ENCODE measurements around the gene ST6GALNAC4.

The ST6GALNAC4 gene

DNA sequence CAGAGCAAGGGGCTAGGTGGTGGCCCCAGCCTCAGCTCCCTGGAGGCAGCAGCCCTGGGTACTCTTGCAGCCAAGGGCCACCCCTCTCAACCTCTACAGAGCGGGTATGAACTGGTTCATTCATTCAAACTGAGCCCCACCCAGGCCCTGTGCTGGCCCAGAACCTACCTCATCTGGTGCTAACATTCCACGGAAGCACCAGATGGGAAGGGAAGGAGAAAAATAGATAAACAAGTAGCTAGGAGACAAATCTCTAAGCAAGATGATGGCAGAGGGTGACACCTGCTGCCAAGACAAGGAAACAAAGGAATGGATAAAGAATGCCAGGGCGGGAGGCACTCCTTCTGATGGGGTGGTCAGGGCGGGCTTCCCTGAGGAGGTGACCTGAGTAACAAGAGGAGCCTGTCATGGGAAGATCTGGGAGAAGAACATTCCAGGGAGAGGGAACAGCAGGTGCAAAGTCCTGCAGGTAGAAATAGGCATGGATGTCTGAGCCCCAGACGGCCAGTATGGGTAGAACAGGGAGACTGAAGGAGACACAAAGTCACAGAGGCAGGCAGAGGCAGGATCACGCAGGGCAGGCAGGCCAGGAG, 6.1 kb downstream of the ST6GALNAC4 start:
- peak; percentile 58 for DNase-seq

DNA sequence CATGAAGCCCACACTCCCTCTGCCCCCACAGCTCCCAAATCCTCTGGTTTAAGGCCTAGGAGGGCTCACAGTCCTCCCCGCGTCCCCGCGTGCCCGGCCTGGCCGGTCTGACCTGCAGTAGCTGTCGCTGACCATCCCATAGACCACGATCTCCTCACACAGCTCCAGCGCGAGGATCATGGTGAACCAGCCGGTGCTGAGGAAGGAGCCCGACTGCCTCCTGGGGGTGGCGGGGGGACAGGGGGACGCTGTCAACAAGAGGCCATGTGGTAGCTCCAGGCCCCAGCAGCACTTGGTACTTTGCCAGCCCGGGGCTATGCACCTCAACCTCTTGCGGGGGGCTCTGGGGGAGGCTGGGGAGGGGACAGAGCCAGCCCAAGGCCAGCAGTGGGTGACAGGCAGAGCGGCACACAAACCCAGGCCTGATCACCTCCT, 7.0 kb downstream of the ST6GALNAC4 start:
- DNase-seq: no peak

DNA sequence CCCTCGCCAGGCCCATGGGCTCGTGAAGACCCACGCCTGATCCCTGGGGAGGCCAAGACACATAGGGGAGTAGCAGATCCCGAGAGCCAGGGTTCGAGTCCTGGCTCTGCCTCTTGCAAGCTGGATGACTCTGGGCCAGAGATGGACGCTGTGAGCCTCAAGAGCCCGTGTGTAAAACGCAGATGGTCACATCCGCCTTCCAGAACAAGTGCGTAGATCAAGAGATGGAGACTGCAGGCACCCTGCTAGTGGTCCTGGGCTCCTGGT, 8.2 kb downstream of the ST6GALNAC4 start:
- DNase-seq: no peak

DNA sequence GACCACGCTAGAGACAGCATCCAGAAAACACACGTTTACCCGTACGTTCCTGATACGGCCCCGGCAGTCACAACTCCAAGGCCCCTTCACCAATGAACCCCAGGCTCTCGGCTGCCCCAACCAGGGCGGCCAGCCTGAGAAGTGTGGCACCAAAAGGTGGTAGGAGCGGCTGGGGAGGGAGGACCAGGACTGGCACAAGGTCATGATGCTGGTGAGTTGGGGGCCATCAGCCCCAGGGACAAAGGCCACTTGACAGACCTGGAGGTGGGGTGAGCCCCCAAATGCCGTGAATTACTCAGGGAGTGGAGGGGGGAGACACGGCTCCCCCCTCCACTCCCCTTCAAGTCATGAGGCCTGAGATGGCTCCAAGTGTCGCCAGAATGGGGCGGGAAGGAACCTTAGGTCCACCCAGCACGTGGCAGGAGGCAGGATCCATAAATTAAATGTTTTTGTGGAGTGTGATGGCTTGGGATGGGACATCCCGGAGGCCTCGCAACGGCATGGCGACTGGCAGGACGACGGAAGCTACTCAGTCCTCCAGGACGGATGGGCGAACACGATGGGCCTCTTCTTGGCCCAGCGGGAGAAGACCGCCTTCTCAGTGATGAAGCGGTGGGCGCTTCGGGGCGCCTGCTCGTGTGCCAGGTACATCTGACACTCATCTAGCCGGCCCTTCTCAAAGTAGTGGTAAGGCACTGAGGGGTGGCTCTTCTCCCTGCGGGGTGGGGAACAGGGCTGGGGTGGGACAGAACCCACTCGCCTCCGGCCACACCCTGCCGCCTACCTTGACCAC, 8.8 kb downstream of the ST6GALNAC4 start:
- no peak for DNase-seq

DNA sequence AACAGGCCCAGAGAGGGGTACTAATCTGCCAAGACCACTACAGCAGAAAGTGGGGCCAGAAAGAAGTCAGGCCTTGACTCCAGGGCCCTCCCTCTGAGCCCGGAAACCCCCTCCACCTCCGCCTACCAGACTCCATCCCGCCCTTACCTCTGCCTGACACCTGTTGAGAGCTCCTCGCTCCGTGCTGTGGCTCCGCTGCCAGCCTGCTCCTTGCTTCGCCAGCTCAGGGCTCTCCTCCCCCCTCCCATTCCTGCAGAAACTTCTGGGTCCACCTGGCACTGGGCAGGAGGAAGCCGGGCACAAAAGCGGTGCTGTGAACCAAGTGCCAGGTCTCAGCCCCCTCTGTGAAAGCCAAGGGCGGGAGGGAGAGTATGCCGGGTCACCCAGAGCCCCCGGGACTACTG, 11.1 kb downstream of the ST6GALNAC4 start:
- DNase-seq: no peak

DNA sequence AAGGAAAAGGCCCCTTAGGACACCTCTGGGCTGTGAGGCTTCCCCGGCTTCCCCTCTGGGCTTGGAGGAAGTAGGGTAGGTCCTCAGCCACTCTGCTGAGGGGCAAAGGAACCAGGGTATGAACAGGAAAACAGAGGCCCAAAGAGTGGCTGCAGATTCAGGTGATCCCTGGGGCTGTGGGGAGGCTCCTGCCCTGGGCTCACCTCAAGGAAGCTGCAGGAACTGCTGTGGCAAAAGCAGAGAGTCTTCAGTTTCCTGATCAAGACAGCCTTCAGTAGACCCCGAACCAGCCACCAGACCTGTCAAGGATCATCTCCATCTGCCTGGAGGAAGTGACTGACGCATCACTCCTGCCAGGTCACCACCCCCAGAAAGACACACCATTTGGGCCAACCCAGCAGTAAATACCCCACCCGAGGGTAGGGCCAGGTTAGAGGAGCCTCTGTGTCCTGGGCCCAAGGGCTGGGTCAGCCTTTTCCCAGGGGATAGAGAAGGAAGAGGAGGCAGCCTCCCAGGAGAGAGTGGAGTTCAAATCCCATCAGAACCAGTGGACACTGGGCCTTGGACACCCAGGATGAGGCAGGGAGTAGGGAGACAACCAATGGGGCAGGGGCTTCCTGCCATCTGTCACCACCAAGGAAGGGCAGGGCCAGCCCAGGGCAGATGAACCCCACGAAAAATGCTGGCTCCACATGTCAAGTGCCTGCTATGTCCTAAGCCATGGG, 11.7 kb downstream of the ST6GALNAC4 start:
- no peak for DNase-seq

DNA sequence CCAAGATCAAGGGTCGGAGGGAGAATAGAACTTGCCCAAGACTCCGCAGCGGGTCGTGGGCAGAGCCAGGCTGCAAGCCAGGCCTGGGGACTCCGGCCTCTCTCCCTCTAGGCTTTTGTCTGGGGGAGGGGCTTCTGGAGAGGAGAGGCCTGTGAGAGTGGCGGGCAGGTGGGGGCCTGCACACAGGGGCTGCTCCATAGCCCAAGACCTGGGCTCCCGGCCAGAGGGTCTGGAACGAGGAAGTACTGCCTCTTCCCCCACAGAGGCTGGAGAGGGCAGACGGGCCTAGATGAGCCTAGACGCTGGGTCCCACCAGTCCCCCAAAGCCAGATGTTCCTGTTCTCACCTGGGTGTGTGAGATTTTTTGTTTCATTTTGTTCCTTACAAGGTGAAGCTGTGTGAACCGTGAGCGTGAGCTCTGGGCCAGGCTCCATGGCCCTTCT, 12.3 kb downstream of the ST6GALNAC4 start:
- no peak for DNase-seq

DNA sequence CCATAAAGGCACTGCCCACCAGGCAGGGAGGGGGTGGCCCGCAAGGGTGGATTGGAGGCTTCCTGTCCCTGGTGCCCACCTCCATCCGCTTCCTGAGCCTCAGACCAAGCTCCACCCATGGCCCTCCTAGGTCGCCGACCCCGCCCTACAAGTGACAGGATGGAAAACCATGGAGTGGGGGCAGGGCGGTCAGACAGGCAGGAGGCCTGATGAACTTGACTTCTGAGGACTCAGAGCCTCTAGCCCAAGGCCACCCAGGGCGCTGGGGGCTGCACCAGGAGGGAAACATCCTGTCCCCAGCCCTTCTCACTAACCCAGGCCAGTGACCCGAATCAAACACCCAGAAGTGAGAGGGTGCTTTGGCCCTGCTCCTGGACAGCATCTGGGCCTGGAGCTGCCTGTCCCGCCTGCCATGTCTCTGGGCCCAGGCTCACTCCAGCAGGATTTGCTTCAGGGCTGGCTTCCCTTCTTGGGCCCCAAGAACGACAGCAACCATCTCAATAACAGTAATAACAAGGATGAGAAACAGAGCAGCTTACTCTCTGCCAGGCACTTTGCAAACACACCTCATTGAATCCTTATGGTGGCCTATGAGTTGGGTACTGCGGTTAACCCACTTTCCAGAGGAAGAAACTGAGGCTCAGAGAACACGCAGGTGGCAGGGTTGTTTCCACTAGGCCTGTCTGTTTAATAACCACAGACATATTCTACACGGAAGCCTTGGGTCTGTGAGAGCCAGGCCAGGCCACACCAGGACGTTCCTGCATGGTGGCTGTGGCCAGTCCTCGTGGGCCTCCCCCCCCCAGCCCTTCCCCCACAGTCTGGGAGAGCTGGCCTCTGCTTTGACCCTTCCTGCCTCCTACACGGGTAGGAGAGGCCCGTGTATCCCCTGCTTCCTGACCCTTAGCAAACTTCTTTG, 13.0 kb downstream of the ST6GALNAC4 start:
- DNase-seq: peak; percentile 43

DNA sequence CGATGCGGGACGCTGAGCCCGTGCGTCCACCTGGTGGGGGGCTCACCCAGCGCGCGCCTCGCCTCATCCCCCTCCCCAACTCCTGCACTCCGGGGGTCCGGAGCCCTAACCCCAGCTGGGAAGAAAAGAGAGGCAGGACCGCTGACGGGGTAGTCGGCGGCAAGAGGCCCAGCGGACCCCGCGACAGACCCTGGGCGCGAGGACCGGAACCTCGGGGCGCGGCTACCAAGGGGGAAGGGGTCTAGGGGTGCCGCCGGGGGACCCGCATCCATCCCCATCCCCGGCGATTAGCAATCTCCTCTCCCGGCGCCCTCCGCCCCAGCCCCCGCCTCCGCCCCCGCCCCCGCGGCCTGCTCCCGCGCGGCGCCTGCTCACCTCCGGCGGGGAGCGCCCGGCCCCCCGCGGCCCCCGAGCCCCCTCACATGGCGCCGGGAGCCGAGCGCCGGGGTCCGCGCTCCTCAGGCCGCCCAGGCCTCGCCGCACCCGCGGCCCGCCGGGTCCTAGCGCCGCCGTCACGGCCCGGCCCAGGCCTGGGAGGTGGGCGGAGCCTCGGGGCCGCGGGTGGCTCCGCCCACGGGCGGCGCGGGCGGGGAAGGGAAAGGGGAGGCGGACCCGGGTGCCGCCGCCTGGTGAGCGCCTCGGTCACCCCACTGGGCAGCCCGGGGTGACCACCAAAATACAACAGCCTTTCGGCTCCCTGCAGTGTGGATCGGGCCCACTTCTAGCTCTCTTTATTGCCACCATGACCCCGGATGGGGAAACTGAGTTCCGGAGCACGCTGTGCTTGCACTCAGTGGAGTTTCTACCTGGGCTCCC, 17.5 kb downstream of the ST6GALNAC4 start, which contains the start of gene ST6GALNAC6:
Gene ST6GALNAC6, minus strand, starts transcription at position 476 of the 816 bp plus-strand sequence. CDS start 1,622 bp downstream, outside the sequence.
- peak; percentile 23 for DNase-seq

DNA sequence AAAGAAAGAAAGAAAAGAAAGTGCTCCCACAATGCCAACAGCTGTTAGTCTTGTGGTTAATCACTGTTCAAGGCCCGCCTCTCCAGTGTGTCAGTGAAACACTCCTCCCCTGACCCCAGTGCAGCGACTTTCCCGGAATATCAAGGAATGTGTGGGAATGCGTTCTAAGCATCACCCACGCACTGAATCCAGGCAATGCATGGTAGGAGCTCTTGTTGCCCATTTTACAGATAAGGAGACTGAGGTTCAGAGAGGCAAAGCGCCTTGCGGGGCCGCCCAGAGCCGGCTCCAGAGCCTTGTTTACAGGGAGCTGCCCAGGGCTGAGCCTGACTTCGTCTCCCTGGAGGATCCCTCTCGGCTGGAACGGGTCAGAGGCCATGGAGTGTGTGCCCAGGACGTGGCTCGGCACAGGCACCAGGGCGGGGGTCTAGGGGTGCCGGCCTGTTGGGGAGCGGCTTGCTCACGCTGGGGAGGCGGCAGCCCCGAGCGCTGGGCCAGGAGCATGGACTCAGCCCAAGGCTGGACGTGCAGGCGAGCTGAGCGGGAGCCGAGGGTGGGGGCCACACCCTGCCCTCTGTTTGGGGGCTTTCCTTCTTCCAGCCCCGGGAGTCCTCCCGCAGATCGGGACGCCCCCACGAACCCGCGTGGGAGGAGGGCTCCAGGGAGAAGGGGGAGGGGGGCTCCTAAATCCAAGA, 18.3 kb downstream of the ST6GALNAC4 start:
- peak; percentile 63 for DNase-seq

DNA sequence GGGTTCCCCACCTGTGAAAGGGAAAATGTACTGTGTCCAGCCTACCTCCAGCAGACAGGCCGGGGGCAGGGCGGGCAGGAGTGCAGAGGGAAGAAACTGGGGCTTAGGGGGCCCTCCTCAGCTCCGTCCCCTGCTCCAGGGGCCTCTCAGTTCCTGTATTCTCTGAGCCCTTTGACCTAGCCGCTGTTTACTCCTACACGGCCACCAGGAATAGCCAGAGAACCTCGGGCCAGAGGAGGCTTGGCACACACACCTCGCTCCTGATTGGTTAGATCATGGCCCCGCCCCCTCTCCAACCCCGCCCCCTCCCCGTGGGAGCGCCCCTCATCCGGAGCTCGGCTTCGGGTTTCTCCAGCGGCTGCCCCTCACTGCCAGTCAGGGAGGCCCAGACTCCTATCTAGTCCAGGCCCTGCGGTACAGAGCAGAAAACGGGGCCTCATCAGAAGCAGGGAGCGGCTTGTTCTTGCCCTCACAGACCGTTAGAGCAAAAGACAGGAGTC, 19.6 kb downstream of the ST6GALNAC4 start:
- peak; percentile 46 for DNase-seq

DNA sequence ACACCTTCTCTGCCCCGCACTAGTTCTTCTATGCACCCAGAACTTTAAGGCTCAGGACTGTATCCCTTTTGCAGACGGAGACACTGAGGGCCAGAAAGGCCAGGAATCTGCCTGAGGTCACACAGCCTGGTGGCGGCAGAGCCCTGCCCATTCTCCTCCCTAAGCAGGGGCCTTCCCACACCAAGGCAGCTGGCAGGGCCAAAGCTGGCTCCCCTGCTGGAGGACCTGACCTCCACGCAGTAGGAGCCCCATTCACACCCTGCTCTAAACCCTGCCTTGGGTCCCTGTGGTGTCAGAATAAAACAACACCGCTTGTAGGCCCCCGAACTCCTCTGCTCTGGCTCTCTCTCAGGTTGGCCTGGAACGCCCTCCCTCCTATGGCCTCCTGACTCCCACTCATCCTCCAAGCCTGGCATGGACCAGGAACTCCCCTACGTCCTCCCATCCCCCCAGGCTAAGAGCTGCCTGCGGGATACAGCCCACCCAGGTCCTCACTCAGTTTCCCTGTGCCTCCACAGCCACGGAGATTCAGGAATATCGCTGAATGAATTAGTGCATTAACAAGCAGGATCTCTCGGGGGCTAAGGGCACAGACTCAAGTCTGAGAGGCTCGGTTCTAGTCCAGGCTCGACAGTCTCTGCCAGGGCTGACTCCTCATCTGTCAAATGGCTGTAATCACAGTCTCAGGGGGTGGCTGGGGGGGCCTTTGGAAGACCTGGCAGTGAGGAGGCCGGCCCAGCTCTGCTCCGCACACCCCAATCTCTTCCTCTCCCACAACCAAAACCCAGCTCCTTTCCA, 20.2 kb downstream of the ST6GALNAC4 start:
- DNase-seq: no peak

DNA sequence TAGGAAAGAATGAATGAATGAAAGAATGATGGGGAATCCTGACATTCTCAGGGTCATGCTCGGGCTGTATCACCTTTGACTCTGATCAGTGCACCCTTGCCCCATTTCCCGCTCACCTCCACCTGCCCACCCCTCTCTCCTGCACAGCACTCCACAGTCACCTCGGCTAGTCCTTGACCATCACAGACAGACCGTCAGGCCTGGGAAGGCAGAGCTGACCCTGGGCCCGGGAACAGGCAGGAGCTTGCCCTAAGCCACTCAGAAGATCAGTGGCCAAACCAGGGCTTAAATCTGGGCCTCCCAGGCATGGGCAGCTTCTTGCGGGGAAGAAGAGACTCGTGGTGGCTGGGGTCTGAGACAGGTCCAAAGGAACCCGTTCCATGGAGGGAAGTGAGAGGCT, 21.0 kb downstream of the ST6GALNAC4 start:
- DNase-seq: no peak

DNA sequence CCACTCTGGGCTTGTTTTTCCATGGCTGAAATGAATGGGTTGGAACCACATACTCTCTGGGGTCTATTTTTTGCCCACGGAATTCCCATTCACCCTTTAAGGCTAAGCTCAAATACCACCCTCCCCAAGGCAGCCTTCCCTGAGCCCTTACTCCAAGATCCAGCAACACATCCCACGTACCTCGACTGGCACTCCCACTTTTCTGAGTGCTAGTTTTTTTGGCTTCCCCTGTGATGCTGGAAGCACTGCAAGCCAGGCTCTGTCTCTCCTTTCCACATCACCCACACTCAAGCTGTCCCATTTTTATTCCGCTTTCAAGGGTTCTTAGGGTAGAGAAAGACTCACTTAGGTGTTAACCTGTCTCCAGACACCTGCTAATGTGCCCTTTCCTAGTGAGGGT, 23.4 kb downstream of the ST6GALNAC4 start:
- DNase-seq: no peak

DNA sequence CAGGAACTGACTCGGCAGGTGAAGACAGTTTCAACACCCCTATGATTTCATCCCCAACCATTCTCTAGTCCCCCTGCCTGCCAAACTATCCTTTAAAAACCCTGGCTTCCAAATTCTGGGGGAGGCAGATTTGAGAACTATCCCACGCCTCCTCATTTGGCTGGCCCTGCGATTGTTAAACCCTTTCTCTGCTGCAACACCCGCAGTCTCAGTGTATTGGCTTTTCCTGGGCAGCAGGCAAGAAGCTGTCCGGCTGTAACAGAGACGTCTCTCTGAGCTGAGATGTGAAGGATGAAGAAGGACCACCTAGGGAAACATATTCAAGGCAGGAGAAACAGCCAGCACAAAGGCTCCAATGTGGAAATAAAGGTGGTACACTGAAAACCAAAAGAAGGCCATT, 24.0 kb downstream of the ST6GALNAC4 start:
- no peak for DNase-seq

DNA sequence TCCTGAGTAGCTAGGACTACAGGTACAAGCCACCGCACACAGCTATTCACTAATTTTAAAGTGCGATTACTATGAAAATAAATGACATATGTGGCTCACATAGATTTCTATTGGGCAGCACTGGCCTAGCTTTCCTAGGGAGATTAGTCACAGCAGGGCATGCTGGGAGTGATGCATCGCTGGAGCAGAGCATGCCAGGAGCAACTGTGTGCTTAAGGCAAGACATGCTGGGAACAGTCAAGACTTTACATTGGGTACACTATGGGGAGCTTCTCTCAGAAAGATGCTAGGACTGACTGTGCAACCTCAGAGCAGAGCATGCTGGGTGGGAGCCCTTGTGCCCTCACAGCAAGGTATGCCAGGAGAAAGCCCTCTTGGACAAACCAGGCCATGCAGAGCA, 26.8 kb downstream of the ST6GALNAC4 start:
- DNase-seq: no peak

DNA sequence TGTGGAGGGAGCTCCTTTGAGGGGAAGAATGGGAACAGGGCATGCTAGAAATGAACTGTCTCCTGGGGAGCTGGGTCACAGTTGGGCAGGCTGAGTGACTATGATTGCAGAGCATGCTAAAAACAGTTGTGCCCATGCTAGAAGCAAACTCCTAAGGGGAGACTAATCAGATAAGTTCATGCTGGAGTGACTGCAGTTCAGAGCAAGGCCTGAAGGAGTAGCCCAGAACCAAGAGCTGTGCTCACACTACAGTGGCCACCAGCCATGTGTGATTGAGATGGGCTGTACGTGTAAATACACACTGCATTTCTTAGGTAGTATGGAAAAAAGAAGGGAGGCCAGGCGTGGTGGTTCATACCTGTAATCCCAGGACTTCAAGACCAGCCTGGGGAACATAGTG, 29.0 kb downstream of the ST6GALNAC4 start:
- no peak for DNase-seq

DNA sequence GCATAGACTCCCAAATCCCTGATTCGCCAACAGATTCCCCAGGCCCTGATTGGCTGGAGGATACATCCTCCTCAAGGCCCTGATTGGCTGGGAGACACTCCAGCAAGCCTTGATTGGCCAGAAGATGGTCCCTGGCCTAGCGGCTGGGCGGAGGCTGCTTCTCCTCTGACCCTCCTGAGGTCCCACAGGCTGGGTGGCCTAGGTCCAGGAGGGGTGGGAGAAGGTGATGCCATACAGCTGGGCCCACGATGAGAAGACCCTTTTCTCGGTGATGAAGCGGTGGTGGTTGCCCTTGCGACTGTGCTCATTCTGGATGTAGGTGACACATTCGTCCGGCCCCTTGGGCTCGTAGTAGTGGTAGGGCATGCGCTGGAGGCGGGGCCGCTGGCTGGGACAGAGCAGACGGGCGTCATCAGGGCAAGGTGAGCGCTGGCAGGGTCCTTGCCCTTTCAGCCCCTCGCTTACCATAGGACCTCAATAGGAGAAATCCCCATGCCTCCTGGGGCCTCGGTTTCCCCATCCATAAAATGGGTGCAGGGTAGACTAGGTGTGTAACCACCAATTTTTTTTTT, 30.4 kb downstream of the ST6GALNAC4 start:
- no peak for DNase-seq

DNA sequence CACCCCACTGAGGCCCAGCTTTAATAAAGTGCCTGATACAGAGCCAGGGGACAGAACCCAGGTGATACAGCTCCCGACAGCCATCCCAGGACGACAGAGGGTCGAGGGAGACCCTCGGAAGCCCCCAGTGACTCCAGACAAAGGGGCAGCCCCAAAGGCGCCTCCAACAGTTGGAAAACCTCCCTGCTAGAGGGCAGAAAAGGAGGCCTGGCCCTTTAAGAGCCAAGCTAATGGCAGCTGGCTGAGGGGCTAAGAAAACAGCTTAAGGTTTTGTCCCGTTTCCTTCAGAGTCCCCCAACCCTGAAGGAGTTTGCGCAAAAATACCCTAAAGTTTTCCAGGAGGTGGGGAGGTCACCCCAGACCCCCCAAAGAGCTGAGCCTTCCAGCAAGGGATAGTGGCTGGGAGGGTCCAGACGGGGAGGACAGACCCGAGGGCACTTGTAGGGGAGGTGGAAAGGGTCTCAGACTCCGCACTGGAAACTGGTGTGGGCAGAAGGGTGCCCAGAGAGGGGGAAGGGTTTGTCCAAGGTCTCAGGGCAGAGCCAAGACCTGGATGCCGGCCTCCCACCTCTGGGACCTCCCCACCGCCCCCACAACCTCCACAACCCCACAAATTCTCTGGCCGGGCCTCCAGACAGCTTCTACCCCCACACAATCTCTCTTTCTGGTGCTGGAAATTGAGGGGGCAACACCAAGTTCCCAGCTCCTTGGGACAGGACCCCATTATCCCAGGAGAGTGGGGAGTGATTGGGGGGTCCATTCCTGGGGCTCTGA, 31.1 kb downstream of the ST6GALNAC4 start:
- no peak for DNase-seq
